Activated CD4-positive, alpha-beta T cell treated with anti-CD3 and anti-CD28 coated beads, Interleukin-2, amount 10 ng/mL, durations not matched to agents 7 days and 5 days (primary cell): ENCODE data around the gene TMEM272. TPM values are rescaled to one million over a fixed set of nuclear protein-coding genes. Genes with fewer than 3 reads are reported as not detected.

ENCODE experiments used
- CTCF ChIA-PET: fragments of 350-600 bp; sonication (Branson Sonifier 250); formaldehyde crosslinking; loops from one replicate; lab custom pipeline; 2021; ENCODE audit warnings: antibody characterized with exemption; lab: Charles Lee
- POLR2A ChIA-PET: fragments of 350-600 bp; sonication (Branson Sonifier 250); formaldehyde crosslinking; loops from one replicate; lab custom pipeline; 2021; ENCODE audit warnings: antibody characterized with exemption; lab: Charles Lee
- DNase-seq: peaks from one replicate; pipeline ENCODE4 v3.0.0-alpha.2; 2020
- H3K27ac Mint-ChIP-seq: one replicate; pipeline ENCODE4 v1.8.0; 2021; ENCODE audit warnings: mild to moderate bottlenecking, moderate library complexity, mixed read lengths
- H3K27me3 Mint-ChIP-seq: one replicate; pipeline ENCODE4 v1.8.0; 2021; ENCODE audit warnings: mixed read lengths
- H3K36me3 Mint-ChIP-seq: one replicate; pipeline ENCODE4 v1.8.0; 2021; ENCODE audit warnings: low read depth, mixed read lengths
- H3K4me1 Mint-ChIP-seq: one replicate; pipeline ENCODE4 v1.8.0; 2021; ENCODE audit warnings: mixed read lengths
- H3K4me3 Mint-ChIP-seq: one replicate; pipeline ENCODE4 v1.8.0; 2021; ENCODE audit warnings: mild to moderate bottlenecking, moderate library complexity, mixed read lengths
- H3K9me3 Mint-ChIP-seq: one replicate; pipeline ENCODE4 v1.8.0; 2021; ENCODE audit warnings: mixed read lengths
- total RNA-seq, 2 experiments: library from RNA; stranded (reverse); gene quantifications; one replicate each; pipeline ENCODE4 v1.2.3, GENCODE V29; 2021

TMEM272 gene
- total RNA-seq, 2 experiments from 2014 or later: 1.3 to 1.5 TPM

GRCh38 chr13:51845574-51846318 is 769 bp upstream of the TMEM272 start:
- CTCF ChIA-PET: interaction anchor here (0.9 to 2.6 kb wide), 4 partner anchors 14 to 559 kb away, joined by 3 to 7 read pairs (median 4); no protein-coding TSS in a partner anchor
- Mint-ChIP-seq H3K4me1 (peaks cover 12% of the 10 kb centered on the region), H3K27ac (no peak overlapping the region), H3K27me3 (peaks cover 13% of the 10 kb centered on the region), H3K4me3 (no peak overlapping the region), H3K9me3 (no peaks in the 10 kb centered on the region), H3K36me3 (no peaks in the 10 kb centered on the region)
- DNase-seq: no peak
- POLR2A ChIA-PET: interaction anchor here (0.7 kb wide), 1 partner anchor 20 kb away, joined by 3 read pairs; no protein-coding TSS in a partner anchor

- no peak overlapping the region for H3K4me3 Mint-ChIP-seq
- no peaks in the 10 kb centered on the region for H3K9me3 Mint-ChIP-seq
- peaks cover 12% of the 10 kb centered on the region for H3K4me1 Mint-ChIP-seq
- no peak overlapping the region for H3K27ac Mint-ChIP-seq
- peaks cover 13% of the 10 kb centered on the region for H3K27me3 Mint-ChIP-seq
- ChIA-PET POLR2A (no interaction called here), CTCF (interaction anchor here (2.6 kb wide), 1 partner anchor 28 kb away, joined by 7 read pairs; no protein-coding TSS in a partner anchor)
- H3K36me3 Mint-ChIP-seq: no peaks in the 10 kb centered on the region
- no peak for DNase-seq
Measured at GRCh38 chr13:51843529-51843928, 1.4 kb downstream of the TMEM272 start.

GRCh38 chr13:51841732-51842131 is 3.2 kb downstream of the TMEM272 start:
- DNase-seq: no peak
- Mint-ChIP-seq H3K9me3 (no peaks in the 10 kb centered on the region), H3K4me1 (peaks cover 25% of the 10 kb centered on the region), H3K27me3 (peaks cover 13% of the 10 kb centered on the region), H3K27ac (no peak overlapping the region), H3K4me3 (no peak overlapping the region), H3K36me3 (no peaks in the 10 kb centered on the region)
- CTCF ChIA-PET: interaction anchor here (1.0 kb wide), 1 partner anchor 10 kb away, joined by 4 read pairs; no protein-coding TSS in a partner anchor
- POLR2A ChIA-PET: no interaction called here

GRCh38 chr13:51840917-51841316 is 4.1 kb downstream of the TMEM272 start:
- Mint-ChIP-seq H3K36me3 (no peaks in the 10 kb centered on the region), H3K27me3 (peaks cover 13% of the 10 kb centered on the region), H3K4me3 (no peak overlapping the region), H3K9me3 (no peaks in the 10 kb centered on the region), H3K27ac (no peak overlapping the region), H3K4me1 (peaks cover 29% of the 10 kb centered on the region)
- CTCF ChIA-PET: interaction anchor here (1.0 kb wide), 1 partner anchor 9 kb away, joined by 4 read pairs; no protein-coding TSS in a partner anchor
- POLR2A ChIA-PET: no interaction called here
- no peak for DNase-seq

GRCh38 chr13:51839711-51840540 is 5.1 kb downstream of the TMEM272 start:
- Mint-ChIP-seq H3K36me3 (no peaks in the 10 kb centered on the region), H3K9me3 (no peaks in the 10 kb centered on the region), H3K4me3 (no peak overlapping the region), H3K27ac (no peak overlapping the region), H3K27me3 (peaks cover 13% of the 10 kb centered on the region), H3K4me1 (peaks cover 23% of the 10 kb centered on the region)
- DNase-seq: no peak
- POLR2A ChIA-PET: no interaction called here
- CTCF ChIA-PET: interaction anchor here (1.2 kb wide), 1 partner anchor 8 kb away, joined by 3 read pairs; no protein-coding TSS in a partner anchor

DNA sequence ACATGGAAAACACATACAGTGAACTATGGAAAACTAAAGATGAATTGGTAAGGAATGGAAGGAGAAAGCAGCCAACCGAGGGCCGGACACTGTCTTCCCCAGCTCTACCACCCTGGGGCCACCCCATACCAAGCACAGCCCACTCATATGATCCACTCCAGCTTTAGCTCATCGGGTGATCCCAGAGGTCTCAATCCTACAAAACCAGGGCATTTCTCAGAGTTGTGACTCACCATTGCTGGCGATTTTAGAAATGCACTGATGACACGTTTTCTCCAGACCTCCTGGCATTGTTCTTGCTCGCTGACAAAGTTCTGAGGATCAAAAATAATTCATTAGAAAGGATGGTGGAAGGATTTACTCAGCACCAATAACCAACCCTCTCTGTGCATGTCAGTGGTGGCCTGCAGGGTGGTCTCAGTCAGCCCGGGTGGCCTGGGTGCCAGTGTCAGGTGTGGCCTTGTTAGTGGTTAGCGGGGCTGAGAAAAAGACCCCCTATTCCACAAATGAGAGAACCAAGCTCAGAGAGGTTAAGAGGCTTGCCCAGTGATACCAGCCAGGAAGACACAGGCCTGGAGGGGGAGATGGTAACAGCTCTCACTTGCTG is 6.6 kb downstream of the TMEM272 start:
- DNase-seq: no peak
- ChIA-PET CTCF (interaction anchor here (1.4 to 1.9 kb wide), 3 partner anchors 12 to 41 kb away, joined by 5 read pairs; no protein-coding TSS in a partner anchor), POLR2A (no interaction called here)
- peaks cover 7% of the 10 kb centered on the region for H3K27me3 Mint-ChIP-seq
- no peaks in the 10 kb centered on the region for H3K9me3 Mint-ChIP-seq
- peaks cover 26% of the 10 kb centered on the region for H3K4me1 Mint-ChIP-seq
- H3K27ac Mint-ChIP-seq: no peak overlapping the region
- H3K36me3 Mint-ChIP-seq: no peaks in the 10 kb centered on the region
- H3K4me3 Mint-ChIP-seq: no peak overlapping the region

DNA sequence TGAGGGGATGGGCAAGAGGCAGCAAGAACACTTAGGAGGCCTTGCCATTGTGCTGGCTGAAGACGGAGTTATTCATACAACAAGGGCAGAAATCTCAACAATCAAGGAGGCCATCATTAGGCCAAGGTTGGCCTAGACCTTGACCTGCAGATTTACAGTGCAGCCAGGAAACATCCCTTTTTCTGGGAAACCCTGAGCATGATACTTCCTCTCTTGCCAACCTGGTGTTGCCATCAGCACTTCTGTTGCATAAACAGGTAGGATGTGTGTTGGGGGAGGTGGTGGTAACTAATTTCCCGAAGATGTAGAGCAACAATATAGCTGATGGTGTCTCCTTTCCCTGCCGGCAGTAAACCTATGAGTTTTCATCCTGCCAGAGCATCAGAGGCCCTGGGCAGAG is 8.0 kb downstream of the TMEM272 start:
- ChIA-PET CTCF (interaction anchor here (1.4 to 1.9 kb wide), 3 partner anchors 23 to 40 kb away, joined by 3 to 5 read pairs (median 5); no protein-coding TSS in a partner anchor), POLR2A (no interaction called here)
- no peaks in the 10 kb centered on the region for H3K36me3 Mint-ChIP-seq
- H3K4me3 Mint-ChIP-seq: no peak overlapping the region
- peak overlapping the region; percentile 52 for H3K27ac Mint-ChIP-seq
- H3K9me3 Mint-ChIP-seq: no peaks in the 10 kb centered on the region
- H3K4me1 Mint-ChIP-seq: peaks cover 39% of the 10 kb centered on the region
- no peak for DNase-seq
- H3K27me3 Mint-ChIP-seq: peaks cover 4% of the 10 kb centered on the region

- Mint-ChIP-seq H3K27ac (no peak overlapping the region), H3K9me3 (no peaks in the 10 kb centered on the region), H3K4me3 (no peak overlapping the region), H3K36me3 (no peaks in the 10 kb centered on the region), H3K4me1 (peaks cover 51% of the 10 kb centered on the region), H3K27me3 (no peaks in the 10 kb centered on the region)
- CTCF ChIA-PET: interaction anchor here (0.6 to 2.4 kb wide), 8 partner anchors 9 to 284 kb away, joined by 3 to 7 read pairs (median 4); no protein-coding TSS in a partner anchor
- POLR2A ChIA-PET: no interaction called here
- DNase-seq: no peak
Measured at GRCh38 chr13:51834581-51835171, 10.3 kb downstream of the TMEM272 start.

- ChIA-PET POLR2A (no interaction called here), CTCF (interaction anchor here (0.7 to 2.4 kb wide), 3 partner anchors 12 to 36 kb away, joined by 3 to 7 read pairs (median 7); no protein-coding TSS in a partner anchor)
- no peaks in the 10 kb centered on the region for H3K27me3 Mint-ChIP-seq
- no peaks in the 10 kb centered on the region for H3K36me3 Mint-ChIP-seq
- H3K9me3 Mint-ChIP-seq: no peaks in the 10 kb centered on the region
- peaks cover 57% of the 10 kb centered on the region for H3K4me1 Mint-ChIP-seq
- H3K4me3 Mint-ChIP-seq: no peak overlapping the region
- DNase-seq: no peak
- H3K27ac Mint-ChIP-seq: peak overlapping the region; percentile 47
Measured at GRCh38 chr13:51833980-51834379, 11.0 kb downstream of the TMEM272 start.

DNA sequence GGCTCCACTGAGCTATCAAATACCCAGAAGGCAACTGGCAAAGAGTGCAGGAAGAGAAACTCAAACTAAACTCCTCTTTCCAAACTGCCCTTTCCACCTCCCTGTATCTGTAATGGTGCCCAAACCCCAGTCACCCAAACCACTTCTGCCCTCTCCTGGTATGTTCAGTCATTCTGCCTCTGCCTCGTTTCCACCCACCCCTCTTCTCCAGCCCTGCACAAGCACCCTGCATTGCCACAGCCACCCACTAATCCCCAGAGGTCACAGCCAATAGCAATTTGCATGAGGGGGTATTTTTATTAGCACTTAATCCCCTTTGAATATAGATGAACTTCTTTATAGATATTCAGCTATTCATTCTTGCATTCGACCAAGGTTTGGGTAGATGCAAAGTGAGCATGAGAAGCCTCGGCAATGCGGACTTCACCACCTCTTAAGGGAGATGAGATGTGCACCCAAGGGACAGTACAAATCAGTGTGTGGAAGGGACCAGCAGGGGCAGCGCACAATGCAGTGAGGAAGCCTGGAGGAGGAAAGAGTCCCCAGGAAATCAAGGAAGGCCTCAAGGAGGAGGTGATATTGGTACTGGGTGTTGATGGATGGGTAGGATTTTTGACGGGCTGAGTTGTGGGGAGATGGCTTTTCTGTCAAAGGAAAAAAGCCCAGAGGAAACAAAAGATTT is 12.4 kb downstream of the TMEM272 start:
- Mint-ChIP-seq H3K4me3 (no peak overlapping the region), H3K4me1 (peaks cover 65% of the 10 kb centered on the region), H3K9me3 (no peaks in the 10 kb centered on the region), H3K27ac (no peak overlapping the region), H3K27me3 (no peaks in the 10 kb centered on the region), H3K36me3 (no peaks in the 10 kb centered on the region)
- DNase-seq: peak; percentile 75
- POLR2A ChIA-PET: no interaction called here
- CTCF ChIA-PET: interaction anchor here (1.1 to 2.4 kb wide), 6 partner anchors 10 to 503 kb away, joined by 4 to 8 read pairs (median 6); no protein-coding TSS in a partner anchor

GRCh38 chr13:51831519-51831918 is 13.5 kb downstream of the TMEM272 start:
- ChIA-PET CTCF (interaction anchor here (1.1 to 1.9 kb wide), 4 partner anchors 8 to 19 kb away, joined by 4 to 8 read pairs (median 5); no protein-coding TSS in a partner anchor), POLR2A (no interaction called here)
- Mint-ChIP-seq H3K27me3 (no peaks in the 10 kb centered on the region), H3K4me3 (no peak overlapping the region), H3K36me3 (no peaks in the 10 kb centered on the region), H3K4me1 (peaks cover 65% of the 10 kb centered on the region), H3K9me3 (no peaks in the 10 kb centered on the region), H3K27ac (no peak overlapping the region)
- DNase-seq: no peak
